SJSA1 (cell line): ENCODE data around the gene BTNL9. TPM values are rescaled to one million over a fixed set of nuclear protein-coding genes. Genes with fewer than 3 reads are reported as not detected.
A peak's percentile ranks its signal among the peaks of the same experiment; 100 is the strongest.
"Not testable (repeated sequence)": the region's sequence is repeated elsewhere in the genome, so short reads cannot be mapped to it uniquely, and the experiment has no call there.

Source experiments
- DNase-seq, 2 experiments: peaks; one replicate each; pipeline ENCODE4 v3.0.0-alpha.2; 2015 to 2020; ENCODE audit warnings: low spot score in 2 of 2, low read depth in 1 of 2
- H3K27ac ChIP-seq: fragments of 250-450 bp; sonication (Bioruptor Pico); 2 replicates; pipeline ENCODE4 v1.5.1; 2020; ENCODE audit warnings: mild to moderate bottlenecking, moderate library complexity
- H3K27me3 ChIP-seq: fragments of 250-450 bp; sonication (Bioruptor Pico); replicated peaks from 2 replicates; pipeline ENCODE4 v1.5.1; 2020; ENCODE audit warnings: mild to moderate bottlenecking, moderate library complexity
- H3K36me3 ChIP-seq: fragments of 250-450 bp; sonication (Bioruptor Pico); 2 replicates; pipeline ENCODE4 v1.5.1; 2020; ENCODE audit warnings: mild to moderate bottlenecking
- H3K4me1 ChIP-seq: fragments of 250-450 bp; sonication (Bioruptor Pico); replicated peaks from 2 replicates; pipeline ENCODE4 v1.6.1; 2021; ENCODE audit warnings: mild to moderate bottlenecking
- H3K4me3 ChIP-seq: fragments of 250-450 bp; sonication (Bioruptor Pico); 2 replicates; pipeline ENCODE4 v1.5.1; 2020; ENCODE audit warnings: mild to moderate bottlenecking
- H3K9me3 ChIP-seq: fragments of 250-450 bp; sonication (Bioruptor Pico); replicated peaks from 2 replicates; pipeline ENCODE4 v1.5.1; 2020; ENCODE audit warnings: mild to moderate bottlenecking
- total RNA-seq: library from RNA; depleted of rRNA; stranded (reverse); fragments of >200 nt; shearing (Covaris generic); gene quantifications from 2 replicates; pipeline ENCODE4 v1.2.3, GENCODE V29; 2014; rRNA removed

Gene BTNL9
- total RNA-seq, 1 experiment from 2014 or later: not detected

GRCh38 chr5:181104259-181104568 lies 64.1 kb downstream of the BTNL9 start:
- H3K27ac ChIP-seq, H3K36me3 ChIP-seq, DNase-seq, H3K4me1 ChIP-seq, H3K4me3 ChIP-seq, H3K9me3 ChIP-seq: not testable (repeated sequence)
- H3K27me3 ChIP-seq: peaks cover 28% of the 10 kb centered on the region

- not testable (repeated sequence) for H3K4me1 ChIP-seq
Observed at GRCh38 chr5:181104606-181105390, 64.7 kb downstream of the BTNL9 start.

GRCh38 chr5:181105391-181106025 lies 65.4 kb downstream of the BTNL9 start:
- no peaks in the 10 kb centered on the region for H3K36me3 ChIP-seq
- no peaks in the 10 kb centered on the region for H3K4me1 ChIP-seq
- H3K9me3 ChIP-seq: no peaks in the 10 kb centered on the region
- H3K4me3 ChIP-seq: no peak overlapping the region
- peaks cover 15% of the 10 kb centered on the region for H3K27me3 ChIP-seq
- no peak for DNase-seq
- H3K27ac ChIP-seq: no peak overlapping the region

More at GRCh38 chr5:181104606-181105390, 64.7 kb downstream of the BTNL9 start:
- H3K36me3 ChIP-seq, H3K27ac ChIP-seq, H3K4me3 ChIP-seq, H3K9me3 ChIP-seq: not testable (repeated sequence)
- peaks cover 22% of the 10 kb centered on the region for H3K27me3 ChIP-seq
- peak in 1 of 2 experiments; percentile 35 for DNase-seq

- no peak overlapping the region for H3K4me3 ChIP-seq
- peaks cover 24% of the 10 kb centered on the region for H3K27me3 ChIP-seq
Observed at GRCh38 chr5:181107699-181108098, 67.6 kb downstream of the BTNL9 start.

GRCh38 chr5:181108578-181109165 lies 68.6 kb downstream of the BTNL9 start:
- Histone ChIP-seq H3K36me3 (no peaks in the 10 kb centered on the region), H3K27ac (no peak overlapping the region), H3K4me1 (no peaks in the 10 kb centered on the region), H3K9me3 (no peaks in the 10 kb centered on the region; the same call in 1 of the 2 replicates), H3K27me3 (peaks cover 21% of the 10 kb centered on the region), H3K4me3 (no peak overlapping the region)
- peak in 1 of 2 experiments; percentile 52 for DNase-seq

More at GRCh38 chr5:181107699-181108098, 67.6 kb downstream of the BTNL9 start:
- no peak for DNase-seq
- no peaks in the 10 kb centered on the region; the same call in 1 of the 2 replicates for H3K9me3 ChIP-seq
- no peaks in the 10 kb centered on the region for H3K36me3 ChIP-seq
- H3K27ac ChIP-seq: no peak overlapping the region
- no peaks in the 10 kb centered on the region for H3K4me1 ChIP-seq

GRCh38 chr5:181109489-181110013 lies 69.5 kb downstream of the BTNL9 start:
- no peaks in the 10 kb centered on the region; the same call in 1 of the 2 replicates for H3K9me3 ChIP-seq
- DNase-seq: peak in 1 of 2 experiments; percentile 41
- no peak overlapping the region for H3K27ac ChIP-seq
- H3K4me3 ChIP-seq: no peak overlapping the region
- H3K27me3 ChIP-seq: peaks cover 18% of the 10 kb centered on the region
- no peaks in the 10 kb centered on the region for H3K4me1 ChIP-seq
- no peaks in the 10 kb centered on the region for H3K36me3 ChIP-seq

- no peak overlapping the region for H3K4me3 ChIP-seq
- H3K27me3 ChIP-seq: peaks cover 31% of the 10 kb centered on the region
- peak in 1 of 2 experiments; percentile 29 for DNase-seq
- H3K36me3 ChIP-seq: no peaks in the 10 kb centered on the region
- H3K9me3 ChIP-seq: no peaks in the 10 kb centered on the region; the same call in 1 of the 2 replicates
- no peak overlapping the region for H3K27ac ChIP-seq
- no peaks in the 10 kb centered on the region for H3K4me1 ChIP-seq
Observed at GRCh38 chr5:181111010-181111409, 70.9 kb downstream of the BTNL9 start.

Other genes starting within 250 kb of the BTNL9 start
- gene MGAT1, start 237.5 kb upstream of the BTNL9 start, total RNA-seq: 123 and 135 TPM in 2 replicates
- gene ZFP62, start 179.0 kb upstream of the BTNL9 start, total RNA-seq: 14.3 and 19.8 TPM in 2 replicates
- not detected in 2 replicates for gene BTNL8, start 141.1 kb upstream of the BTNL9 start, total RNA-seq
- not detected in 2 replicates for gene BTNL3, start 51.4 kb upstream of the BTNL9 start, total RNA-seq
- not detected in 2 replicates for gene OR2V1, start 90.9 kb downstream of the BTNL9 start, total RNA-seq
- not detected in 2 replicates for gene OR2V2, start 107.3 kb downstream of the BTNL9 start, total RNA-seq
- gene TRIM7, start 164.9 kb downstream of the BTNL9 start, total RNA-seq: 28.0 and 45.2 TPM in 2 replicates
- 10.6 and 14.0 TPM in 2 replicates for gene TRIM41, start 183.0 kb downstream of the BTNL9 start, total RNA-seq
- 2,705 and 2,892 TPM in 2 replicates for gene RACK1, start 203.6 kb downstream of the BTNL9 start, total RNA-seq
- 2.4 and 5.2 TPM in 2 replicates for gene TRIM52, start 220.9 kb downstream of the BTNL9 start, total RNA-seq